Activated CD4-positive, CD25-positive, alpha-beta regulatory T cell treated with anti-CD3 and anti-CD28 coated beads, Interleukin-2, amount 50 U/mL, for 16 hours (primary cell): Measurements from ENCODE around the gene ACTR10.

Experiments
- DNase-seq: peaks from one replicate; pipeline ENCODE4 v3.0.0-alpha.2; 2020; ENCODE audit warnings: low read depth, low spot score

Gene ACTR10

GRCh38 chr14:58199726-58200479 lies at the start of gene ACTR10:
Gene ACTR10, plus strand, starts transcription at chr14:58200149. Its CDS starts 69 bp downstream, at chr14:58200218.
- DNase-seq, result peak; percentile 69

- DNase-seq, result no peak
Measured at GRCh38 chr14:58150243-58150805, 49.6 kb upstream of the ACTR10 start.

GRCh38 chr14:58151133-58152013 lies 48.6 kb upstream of the ACTR10 start:
- no peak for DNase-seq

- DNase-seq, result no peak
Measured at GRCh38 chr14:58152014-58152857, 47.7 kb upstream of the ACTR10 start, which contains the start of gene ARMH4. Gene ARMH4, minus strand, starts transcription at chr14:58152213. Its CDS starts 12,855 bp downstream, at chr14:58139358.

GRCh38 chr14:58160561-58160960 lies 39.4 kb upstream of the ACTR10 start:
- no peak for DNase-seq

- peak; percentile 47 for DNase-seq
Measured at GRCh38 chr14:58166005-58166983, 33.7 kb upstream of the ACTR10 start.

GRCh38 chr14:58167057-58167456 lies 32.9 kb upstream of the ACTR10 start:
- DNase-seq, result no peak

- no peak for DNase-seq
Measured at GRCh38 chr14:58167891-58168290, 32.1 kb upstream of the ACTR10 start.

- no peak for DNase-seq
Measured at GRCh38 chr14:58171090-58171489, 28.9 kb upstream of the ACTR10 start.

- DNase-seq, result no peak
Measured at GRCh38 chr14:58177125-58177524, 22.8 kb upstream of the ACTR10 start.

- DNase-seq, result no peak
Measured at GRCh38 chr14:58189176-58189575, 10.8 kb upstream of the ACTR10 start.

GRCh38 chr14:58191763-58192601 lies 8.0 kb upstream of the ACTR10 start:
- DNase-seq, result no peak

- no peak for DNase-seq
Measured at GRCh38 chr14:58193542-58193941, 6.4 kb upstream of the ACTR10 start.

GRCh38 chr14:58196198-58196597 lies 3.8 kb upstream of the ACTR10 start:
- no peak for DNase-seq

GRCh38 chr14:58198086-58198485 lies 1.9 kb upstream of the ACTR10 start:
- no peak for DNase-seq

- DNase-seq, result no peak
Measured at GRCh38 chr14:58200480-58200841, 512 bp downstream of the ACTR10 start.

- no peak for DNase-seq
Measured at GRCh38 chr14:58200846-58201245, 897 bp downstream of the ACTR10 start.

GRCh38 chr14:58213176-58213575 lies 13.2 kb downstream of the ACTR10 start:
- DNase-seq, result no peak

GRCh38 chr14:58215191-58215914 lies 15.4 kb downstream of the ACTR10 start:
- no peak for DNase-seq
